Caco-2 (cell line): ENCODE data around the gene PTEN. TPM values are rescaled to one million over a fixed set of nuclear protein-coding genes. Genes with fewer than 3 reads are reported as not detected.

Experiments used
- Bru-seq: library from RNA; stranded (reverse); fragments of 400-500 nt; gene quantifications from one replicate; lab custom pipeline; 2021; lab: Mats Ljungman, UMichigan
- BruChase-seq, 2 experiments: library from RNA; stranded (reverse); fragments of 400-500 nt; gene quantifications; one replicate each; lab custom pipeline; 2021; lab: Mats Ljungman, UMichigan
- BruUV-seq: library from RNA; stranded (reverse); fragments of 400-500 nt; replicated peaks from 2 replicates; lab custom pipeline; 2021; lab: Mats Ljungman, UMichigan
- CTCF ChIA-PET: fragments of 300-600 bp; sonication (Branson Sonifier 250); formaldehyde crosslinking; loops from one replicate; lab custom pipeline; 2022; ENCODE audit warnings: antibody characterized with exemption; lab: Charles Lee
- POLR2A ChIA-PET: fragments of 300-600 bp; sonication (Branson Sonifier 250); formaldehyde crosslinking; loops from one replicate; lab custom pipeline; 2022; ENCODE audit warnings: antibody characterized with exemption; lab: Charles Lee
- DNase-seq, 2 experiments: peaks; one replicate each; pipeline versions ENCODE4 v3.0.0 to v3.0.0-alpha.2; 2020 to 2022
- H3K27me3 ChIP-seq: replicated peaks from 2 replicates; pipeline ENCODE4 v1.6.0; 2011; ENCODE audit warnings: low read length; ENCODE audit not compliant: control insufficient read depth, insufficient read depth
- H3K36me3 ChIP-seq: 2 replicates; pipeline ENCODE4 v1.5.1; 2011; ENCODE audit warnings: low read length; ENCODE audit not compliant: control insufficient read depth, insufficient read depth
- H3K4me1 ChIP-seq: fragments of 250-450 bp; sonication (Bioruptor Pico); 2 replicates; pipeline ENCODE4 v1.5.1; 2020; ENCODE audit warnings: mild to moderate bottlenecking
- H3K4me3 ChIP-seq: 2 replicates; pipeline ENCODE4 v1.5.1; 2011; ENCODE audit warnings: low read depth, mild to moderate bottlenecking, control low read depth, low read length
- H3K9me3 ChIP-seq: fragments of 250-450 bp; sonication (Bioruptor Pico); 2 replicates; pipeline ENCODE4 v1.5.1; 2020; ENCODE audit warnings: mild to moderate bottlenecking, moderate library complexity
- H3K27ac Mint-ChIP-seq: one replicate; pipeline ENCODE4 v1.8.0; 2022; ENCODE audit warnings: mixed read lengths; ENCODE audit not compliant: unreplicated experiment
- H3K27me3 Mint-ChIP-seq: one replicate; pipeline ENCODE4 v1.8.0; 2022; ENCODE audit warnings: mixed read lengths; ENCODE audit not compliant: insufficient read depth, unreplicated experiment
- H3K36me3 Mint-ChIP-seq: one replicate; pipeline ENCODE4 v1.8.0; 2022; ENCODE audit warnings: mild to moderate bottlenecking, mixed read lengths; ENCODE audit not compliant: insufficient read depth, unreplicated experiment
- H3K4me1 Mint-ChIP-seq: one replicate; pipeline ENCODE4 v1.8.0; 2022; ENCODE audit warnings: low read depth, mixed read lengths; ENCODE audit not compliant: unreplicated experiment
- H3K4me3 Mint-ChIP-seq: one replicate; pipeline ENCODE4 v1.8.0; 2022; ENCODE audit warnings: mild to moderate bottlenecking, moderate library complexity, mixed read lengths; ENCODE audit not compliant: unreplicated experiment
- H3K9me3 Mint-ChIP-seq: one replicate; pipeline ENCODE4 v1.8.0; 2022; ENCODE audit warnings: mixed read lengths; ENCODE audit not compliant: unreplicated experiment
- intact Hi-C: fragments of 100-400 bp; cut with micrococcal nuclease; formaldehyde crosslinking; loops from one replicate; pipeline ENCODE4 v1.10.0; 2022; ENCODE audit not compliant: unreplicated experiment
- long read RNA-seq: library from polyadenylated mRNA; stranded (forward); transcript quantifications from one replicate; pipeline ENCODE4 v2.0.0, GENCODE V29; 2022
- total RNA-seq: library from RNA; stranded (reverse); gene quantifications from 2 replicates; pipeline ENCODE4 v1.2.3, GENCODE V29; 2022
- TF ChIP-seq, protein P1 (sequence below), 2 experiments: fragments of 200-600 bp in 1 of 2; IDR thresholded peaks; 1 replicate in 1 of 2; 2 replicates in 1 of 2; pipeline versions ENCODE4 v1.5.1 to v1.8.0; 2011 to 2022; ENCODE audit warnings: antibody characterized with exemption in 1 of 2, control low read depth in 1 of 2, inconsistent platforms in 1 of 2, low read depth in 1 of 2, low read length in 1 of 2, mild to moderate bottlenecking in 1 of 2, moderate library complexity in 1 of 2; ENCODE audit not compliant: insufficient read depth in 1 of 2, severe bottlenecking in 1 of 2, unreplicated experiment in 1 of 2

PTEN gene
- 56.3 and 57.1 TPM in 2 replicates for total RNA-seq
- Bru-seq, nascent RNA, result percentile 95 among the genes with signal in this experiment
- percentile 94 among the genes with signal in this experiment for BruChase-seq, experiment 1, labeled RNA remaining after a 2-hour chase
- BruChase-seq, experiment 2, labeled RNA remaining after a 6-hour chase, result percentile 88 among the genes with signal in this experiment
- long read RNA-seq, full-length matches to known transcripts, result 65 of 81 reads
- long read RNA-seq, partial matches to known transcripts, result 6 of 81 reads
- long read RNA-seq, other reads (novel, unspliced or antisense), result 10 of 81 reads

DNA sequence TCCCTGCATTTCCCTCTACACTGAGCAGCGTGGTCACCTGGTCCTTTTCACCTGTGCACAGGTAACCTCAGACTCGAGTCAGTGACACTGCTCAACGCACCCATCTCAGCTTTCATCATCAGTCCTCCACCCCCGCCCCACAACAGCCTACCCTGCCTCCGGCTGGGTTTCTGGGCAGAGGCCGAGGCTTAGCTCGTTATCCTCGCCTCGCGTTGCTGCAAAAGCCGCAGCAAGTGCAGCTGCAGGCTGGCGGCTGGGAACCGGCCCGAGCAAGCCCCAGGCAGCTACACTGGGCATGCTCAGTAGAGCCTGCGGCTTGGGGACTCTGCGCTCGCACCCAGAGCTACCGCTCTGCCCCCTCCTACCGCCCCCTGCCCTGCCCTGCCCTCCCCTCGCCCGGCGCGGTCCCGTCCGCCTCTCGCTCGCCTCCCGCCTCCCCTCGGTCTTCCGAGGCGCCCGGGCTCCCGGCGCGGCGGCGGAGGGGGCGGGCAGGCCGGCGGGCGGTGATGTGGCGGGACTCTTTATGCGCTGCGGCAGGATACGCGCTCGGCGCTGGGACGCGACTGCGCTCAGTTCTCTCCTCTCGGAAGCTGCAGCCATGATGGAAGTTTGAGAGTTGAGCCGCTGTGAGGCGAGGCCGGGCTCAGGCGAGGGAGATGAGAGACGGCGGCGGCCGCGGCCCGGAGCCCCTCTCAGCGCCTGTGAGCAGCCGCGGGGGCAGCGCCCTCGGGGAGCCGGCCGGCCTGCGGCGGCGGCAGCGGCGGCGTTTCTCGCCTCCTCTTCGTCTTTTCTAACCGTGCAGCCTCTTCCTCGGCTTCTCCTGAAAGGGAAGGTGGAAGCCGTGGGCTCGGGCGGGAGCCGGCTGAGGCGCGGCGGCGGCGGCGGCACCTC, at the start of gene PTEN, which contains the start of gene KLLN:
Gene PTEN, plus strand, starts transcription at position 573 of the 891 bp plus-strand sequence. CDS start 845 bp downstream, outside the sequence.
Gene KLLN, minus strand, starts transcription at position 481 of the 891 bp plus-strand sequence. CDS start 1,046 bp downstream, outside the sequence.
- no peaks in the 10 kb centered on the region for H3K9me3 Mint-ChIP-seq
- ChIA-PET CTCF (interaction anchor here (0.7 to 2.4 kb wide), 5 partner anchors 35 to 526 kb away, joined by 3 to 13 read pairs (median 4); partner anchors contain the start of gene ATAD1), POLR2A (interaction anchor here (0.5 to 2.9 kb wide), 7 partner anchors 22 to 1704 kb away, joined by 3 to 15 read pairs (median 4); partner anchors contain the start of gene ATAD1)
- peak within 1 kb of the TSS; percentile 93 for H3K27ac Mint-ChIP-seq
- H3K36me3 Mint-ChIP-seq, result peaks cover 32% of the 10 kb centered on the region
- no TSS peak for BruUV-seq
- H3K4me1 Mint-ChIP-seq, result peaks cover 29% of the 10 kb centered on the region
- H3K27me3 ChIP-seq, result no peaks in the 10 kb centered on the region
- peak within 1 kb of the TSS; percentile 97 for H3K4me3 Mint-ChIP-seq
- intact Hi-C loops, result loop anchor here (2.0 to 5.0 kb wide), 4 partner anchors 20 to 364 kb away; partner anchors contain the start of gene ATAD1
- H3K27me3 Mint-ChIP-seq, result no peaks in the 10 kb centered on the region
- H3K4me3 ChIP-seq, result peak within 1 kb of the TSS; percentile 69
- H3K4me1 ChIP-seq, result peaks cover 17% of the 10 kb centered on the region; the same call in 1 of the 2 replicates
- H3K36me3 ChIP-seq, result no peaks in the 10 kb centered on the region
- no peaks in the 10 kb centered on the region for H3K9me3 ChIP-seq
- peak; percentile 91 to 94 for DNase-seq
- TF ChIP-seq, protein P1, sequence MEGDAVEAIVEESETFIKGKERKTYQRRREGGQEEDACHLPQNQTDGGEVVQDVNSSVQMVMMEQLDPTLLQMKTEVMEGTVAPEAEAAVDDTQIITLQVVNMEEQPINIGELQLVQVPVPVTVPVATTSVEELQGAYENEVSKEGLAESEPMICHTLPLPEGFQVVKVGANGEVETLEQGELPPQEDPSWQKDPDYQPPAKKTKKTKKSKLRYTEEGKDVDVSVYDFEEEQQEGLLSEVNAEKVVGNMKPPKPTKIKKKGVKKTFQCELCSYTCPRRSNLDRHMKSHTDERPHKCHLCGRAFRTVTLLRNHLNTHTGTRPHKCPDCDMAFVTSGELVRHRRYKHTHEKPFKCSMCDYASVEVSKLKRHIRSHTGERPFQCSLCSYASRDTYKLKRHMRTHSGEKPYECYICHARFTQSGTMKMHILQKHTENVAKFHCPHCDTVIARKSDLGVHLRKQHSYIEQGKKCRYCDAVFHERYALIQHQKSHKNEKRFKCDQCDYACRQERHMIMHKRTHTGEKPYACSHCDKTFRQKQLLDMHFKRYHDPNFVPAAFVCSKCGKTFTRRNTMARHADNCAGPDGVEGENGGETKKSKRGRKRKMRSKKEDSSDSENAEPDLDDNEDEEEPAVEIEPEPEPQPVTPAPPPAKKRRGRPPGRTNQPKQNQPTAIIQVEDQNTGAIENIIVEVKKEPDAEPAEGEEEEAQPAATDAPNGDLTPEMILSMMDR (IDR thresholded peaks at IDR 0.05; ENCODE audit: insufficient read depth in 1 of 2, low read depth in 1 of 2, low read length in 1 of 2, severe bottlenecking in 1 of 2, unreplicated experiment in 1 of 2), result no peak

DNA sequence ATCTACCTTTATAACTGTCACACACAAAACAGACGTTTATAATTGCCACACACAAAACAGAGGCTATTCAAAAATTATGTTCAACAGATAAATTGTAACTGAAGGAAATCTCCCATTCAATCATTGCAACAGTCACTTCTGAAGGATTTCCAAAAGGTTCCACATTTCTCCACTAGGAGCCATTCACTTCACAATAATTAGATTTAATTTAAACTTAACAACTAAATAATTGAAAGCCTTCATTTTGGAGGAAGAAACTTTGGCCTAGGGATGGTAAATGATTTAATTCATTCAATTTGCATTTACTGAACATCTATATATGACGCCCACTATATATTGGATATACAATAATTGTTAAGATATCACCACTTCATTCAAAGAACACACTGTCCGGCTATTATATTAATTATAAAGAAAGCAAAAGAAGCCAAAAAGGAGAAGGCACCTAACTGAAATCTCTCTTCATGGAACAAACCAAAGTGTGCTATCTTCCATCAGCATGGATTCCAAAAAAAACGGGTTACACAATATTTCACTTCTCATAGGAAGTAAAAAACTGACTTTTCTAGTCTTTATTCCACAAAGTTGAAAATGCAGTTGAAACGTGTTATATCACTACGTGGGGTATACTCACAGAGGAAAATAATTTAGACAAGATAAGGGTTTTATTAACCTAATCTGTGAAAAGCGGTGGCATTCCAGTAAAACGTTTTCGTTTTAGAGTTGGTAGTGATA, 47.1 kb upstream of the PTEN start:
- no peak for DNase-seq
- peak overlapping the region; percentile 99 for H3K4me3 Mint-ChIP-seq
- H3K27ac Mint-ChIP-seq, result no peak overlapping the region
- no peaks in the 10 kb centered on the region for H3K36me3 ChIP-seq
- no peaks in the 10 kb centered on the region for H3K9me3 Mint-ChIP-seq
- ChIA-PET POLR2A (no interaction called here), CTCF (no interaction called here)
- peak overlapping the region; percentile 66 for H3K4me3 ChIP-seq
- H3K27me3 Mint-ChIP-seq, result no peaks in the 10 kb centered on the region
- peaks cover 17% of the 10 kb centered on the region for H3K4me1 Mint-ChIP-seq
- H3K36me3 Mint-ChIP-seq, result peaks cover 16% of the 10 kb centered on the region
- BruUV-seq, result TSS peak; percentile 33
- intact Hi-C loops, result no loop called here
- TF ChIP-seq, protein P1 (IDR thresholded peaks at IDR 0.05; ENCODE audit: insufficient read depth in 1 of 2, low read depth in 1 of 2, low read length in 1 of 2, severe bottlenecking in 1 of 2, unreplicated experiment in 1 of 2), result peak in 1 of 2 experiments; percentile 25
- H3K27me3 ChIP-seq, result no peaks in the 10 kb centered on the region
- no peaks in the 10 kb centered on the region for H3K9me3 ChIP-seq
- H3K4me1 ChIP-seq, result peaks cover 24% of the 10 kb centered on the region
